Measurements from ENCODE around the gene HLA-A.

DNA sequence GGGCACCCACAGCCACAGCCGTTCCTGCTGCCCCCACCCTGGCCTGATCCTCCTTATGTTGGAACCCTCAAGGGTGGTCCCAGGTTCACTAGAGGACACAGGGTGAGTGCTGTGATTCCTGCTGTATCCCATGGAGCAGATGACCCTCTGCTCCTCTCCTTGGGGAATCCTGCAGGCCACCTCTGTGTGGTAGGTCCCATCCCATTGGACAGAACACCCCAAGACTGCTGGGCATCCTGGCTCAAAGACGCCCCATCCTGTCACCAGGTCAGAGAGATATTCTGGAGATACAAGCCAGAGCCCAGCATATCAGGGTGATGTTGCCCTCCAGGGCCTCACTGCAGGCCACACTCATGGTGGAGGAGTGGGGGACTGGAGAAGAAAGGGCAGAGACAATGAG lies 28.4 kb downstream of the HLA-A start:
- TF ChIP-seq CTCF (IDR thresholded peaks at IDR 0.05; ENCODE audit: low read length) (no peak), EZH2 (optimal IDR thresholded peaks at IDR 0.05; ENCODE audit: low read depth, low read length) (no peak)

Measured in MM.1S (cell line).